ENCODE data around the gene BMPR1A.
"Not testable (repeated sequence)": the region's sequence is repeated elsewhere in the genome, so short reads cannot be mapped to it uniquely, and the experiment has no call there.

BMPR1A gene

DNA sequence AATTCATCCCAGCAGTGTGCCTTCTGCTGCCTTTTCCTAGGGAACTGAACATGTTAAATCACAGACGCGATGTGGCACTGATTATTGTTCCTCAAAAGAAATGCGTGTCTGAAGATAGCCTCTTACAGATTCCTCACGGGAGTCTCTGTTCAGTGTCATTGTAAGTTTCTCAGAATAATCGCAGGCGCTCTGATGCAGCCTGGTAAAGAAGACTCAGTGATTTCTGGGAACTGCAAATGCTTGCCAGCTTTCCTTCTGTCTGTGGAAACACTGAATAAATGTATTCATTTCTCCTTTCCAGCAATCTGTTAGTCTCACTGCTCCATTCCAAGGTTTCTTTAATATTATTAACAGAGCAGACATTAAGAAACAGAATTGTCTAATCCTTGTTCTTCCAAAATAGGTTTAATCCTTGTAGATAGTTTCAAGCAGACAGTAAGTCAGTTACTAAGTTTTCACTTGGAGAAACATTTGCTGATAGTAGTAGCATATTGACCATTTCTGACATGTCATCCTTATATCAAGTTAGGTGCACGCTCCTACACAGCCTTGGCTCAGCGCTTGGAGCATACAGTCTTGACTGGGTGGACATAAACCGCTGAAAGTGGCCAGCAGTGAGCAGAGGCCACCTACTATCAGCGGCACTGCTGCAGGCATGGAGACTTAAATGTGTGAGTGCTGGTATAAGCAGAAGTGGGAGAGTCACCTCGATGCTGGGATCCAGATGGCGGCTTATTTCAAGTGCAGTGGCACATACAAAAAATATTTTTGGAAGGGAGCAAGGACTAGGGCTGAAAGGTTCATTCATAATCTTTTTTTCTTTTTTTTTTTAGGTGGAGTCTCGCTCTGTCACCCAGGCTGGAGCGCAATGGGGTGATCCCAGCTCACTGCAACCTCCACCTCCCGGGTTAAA is 173.3 kb downstream of the BMPR1A start:
- Histone ChIP-seq H3K36me3 (ENCODE audit: control insufficient read depth in 1 of 2, insufficient read depth in 2 of 2, low read length in 2 of 2) (peaks cover 12 to 21% of the 10 kb centered on the region in 2 experiments), H3K4ac (ENCODE audit: low read depth, low read length) (no peak overlapping the region), H3K9me3 (ENCODE audit: insufficient read depth, low read depth, low read length) (no peaks in the 10 kb centered on the region), H2AFZ (ENCODE audit: insufficient read depth, low read length, poor library complexity) (no peak overlapping the region), H3K9ac (ENCODE audit: low read length) (peak overlapping the region; percentile 62), H3K79me1 (ENCODE audit: low read length) (no peaks in the 10 kb centered on the region), H3K79me2 (ENCODE audit: control insufficient read depth, insufficient read depth, low read length, poor library complexity) (no peaks in the 10 kb centered on the region), H3K23ac (ENCODE audit: low read length) (no peak overlapping the region), H3K4me2 (ENCODE audit: low read length) (no peak overlapping the region), H2BK120ac (ENCODE audit: insufficient read depth, low read length, poor library complexity) (no peak overlapping the region), H3K18ac (ENCODE audit: low read length) (no peak overlapping the region), H3K4me1 (ENCODE audit: control insufficient read depth in 1 of 2, insufficient read depth in 2 of 2, low read length in 2 of 2) (peaks cover 0 to 2% of the 10 kb centered on the region in 2 experiments), H3K27ac (ENCODE audit: low read depth, low read length) (no peak overlapping the region), H4K12ac (ENCODE audit: low read depth, low read length) (no peak overlapping the region), H3K27me3 (ENCODE audit: insufficient read depth, low read length) (no peaks in the 10 kb centered on the region), H3K14ac (ENCODE audit: low read length) (no peak overlapping the region), H4K8ac (ENCODE audit: low read depth, low read length) (no peak overlapping the region), H2BK5ac (ENCODE audit: low read depth, low read length, poor library complexity) (no peak overlapping the region), H4K91ac (ENCODE audit: low read depth, low read length) (no peak overlapping the region), H2BK12ac (ENCODE audit: low read length) (no peak overlapping the region), H2AK5ac (ENCODE audit: low read length) (no peak overlapping the region), H3K4me3 (ENCODE audit: low read depth, low read length) (no peak overlapping the region)
- no CpG with 5 or more reads among the region's 15 CpGs for WGBS (ENCODE audit: extremely low coverage, insufficient coverage, insufficient read length)
- no peak for DNase-seq

- no peak overlapping the region for H3K27ac ChIP-seq (ENCODE audit: low read depth, low read length)
- H3K79me1 ChIP-seq (ENCODE audit: low read length), result no peaks in the 10 kb centered on the region
- H3K4me3 ChIP-seq (ENCODE audit: low read depth, low read length), result no peak overlapping the region
- no peaks in the 10 kb centered on the region for H3K27me3 ChIP-seq (ENCODE audit: insufficient read depth, low read length)
- peak in 1 of 2 donors; percentile 13 for DNase-seq
- H2BK12ac ChIP-seq (ENCODE audit: low read length), result no peak overlapping the region
- no peak overlapping the region for H3K4ac ChIP-seq (ENCODE audit: low read depth, low read length)
- no peak overlapping the region for H3K4me2 ChIP-seq (ENCODE audit: low read length)
- H4K91ac ChIP-seq (ENCODE audit: low read depth, low read length), result no peak overlapping the region
- no peak overlapping the region for H3K9ac ChIP-seq (ENCODE audit: low read length)
- H2BK120ac ChIP-seq (ENCODE audit: insufficient read depth, low read length, poor library complexity), result no peak overlapping the region
- H3K18ac ChIP-seq (ENCODE audit: low read length), result no peak overlapping the region
- no peak overlapping the region for H4K12ac ChIP-seq (ENCODE audit: low read depth, low read length)
- no peak overlapping the region for H2AFZ ChIP-seq (ENCODE audit: insufficient read depth, low read length, poor library complexity)
- peaks cover 0 to 2% of the 10 kb centered on the region in 2 experiments for H3K4me1 ChIP-seq (ENCODE audit: control insufficient read depth in 1 of 2, insufficient read depth in 2 of 2, low read length in 2 of 2)
- no CpG with 5 or more reads among the region's 1 CpG for WGBS (ENCODE audit: extremely low coverage, insufficient coverage, insufficient read length)
- no peak overlapping the region for H2BK5ac ChIP-seq (ENCODE audit: low read depth, low read length, poor library complexity)
- no peaks in the 10 kb centered on the region for H3K9me3 ChIP-seq (ENCODE audit: insufficient read depth, low read depth, low read length)
- no peak overlapping the region for H3K23ac ChIP-seq (ENCODE audit: low read length)
- no peak overlapping the region for H4K8ac ChIP-seq (ENCODE audit: low read depth, low read length)
- H3K14ac ChIP-seq (ENCODE audit: low read length), result no peak overlapping the region
- H2AK5ac ChIP-seq (ENCODE audit: low read length), result no peak overlapping the region
- H3K36me3 ChIP-seq (ENCODE audit: control insufficient read depth in 1 of 2, insufficient read depth in 2 of 2, low read length in 2 of 2), result peaks cover 12 to 21% of the 10 kb centered on the region in 2 experiments
- H3K79me2 ChIP-seq (ENCODE audit: control insufficient read depth, insufficient read depth, low read length, poor library complexity), result no peaks in the 10 kb centered on the region
These were observed 175.5 kb downstream of the BMPR1A start for GRCh38 chr10:86931872-86932271.

GRCh38 chr10:86932674-86933073 is 176.3 kb downstream of the BMPR1A start:
- Histone ChIP-seq H4K91ac (ENCODE audit: low read depth, low read length) (no peak overlapping the region), H3K36me3 (ENCODE audit: control insufficient read depth in 1 of 2, insufficient read depth in 2 of 2, low read length in 2 of 2) (peaks cover 12 to 21% of the 10 kb centered on the region in 2 experiments), H3K4me2 (ENCODE audit: low read length) (no peak overlapping the region), H4K8ac (ENCODE audit: low read depth, low read length) (no peak overlapping the region), H3K18ac (ENCODE audit: low read length) (no peak overlapping the region), H2AK5ac (ENCODE audit: low read length) (no peak overlapping the region), H2BK12ac (ENCODE audit: low read length) (no peak overlapping the region), H3K79me1 (ENCODE audit: low read length) (no peaks in the 10 kb centered on the region), H2AFZ (ENCODE audit: insufficient read depth, low read length, poor library complexity) (no peak overlapping the region), H3K27ac (ENCODE audit: low read depth, low read length) (no peak overlapping the region), H3K9ac (ENCODE audit: low read length) (no peak overlapping the region), H3K14ac (ENCODE audit: low read length) (no peak overlapping the region), H2BK120ac (ENCODE audit: insufficient read depth, low read length, poor library complexity) (no peak overlapping the region), H4K12ac (ENCODE audit: low read depth, low read length) (no peak overlapping the region), H3K4me1 (ENCODE audit: control insufficient read depth in 1 of 2, insufficient read depth in 2 of 2, low read length in 2 of 2) (peaks cover 0 to 2% of the 10 kb centered on the region in 2 experiments), H3K4me3 (ENCODE audit: low read depth, low read length) (no peak overlapping the region), H3K9me3 (ENCODE audit: insufficient read depth, low read depth, low read length) (no peaks in the 10 kb centered on the region), H2BK5ac (ENCODE audit: low read depth, low read length, poor library complexity) (no peak overlapping the region), H3K4ac (ENCODE audit: low read depth, low read length) (no peak overlapping the region), H3K23ac (ENCODE audit: low read length) (no peak overlapping the region), H3K79me2 (ENCODE audit: control insufficient read depth, insufficient read depth, low read length, poor library complexity) (no peaks in the 10 kb centered on the region), H3K27me3 (ENCODE audit: insufficient read depth, low read length) (no peaks in the 10 kb centered on the region)
- no CpG with 5 or more reads among the region's 2 CpGs for whole genome bisulfite sequencing (ENCODE audit: extremely low coverage, insufficient coverage, insufficient read length)
- DNase-seq, result no peak

GRCh38 chr10:86934162-86934711 is 177.8 kb downstream of the BMPR1A start:
- not testable (repeated sequence) for H3K79me1 ChIP-seq (ENCODE audit: low read length); H2BK5ac ChIP-seq (ENCODE audit: low read depth, low read length, poor library complexity); H2AFZ ChIP-seq (ENCODE audit: insufficient read depth, low read length, poor library complexity); H3K4me1 ChIP-seq (ENCODE audit: control insufficient read depth in 1 of 2, insufficient read depth in 2 of 2, low read length in 2 of 2); H4K8ac ChIP-seq (ENCODE audit: low read depth, low read length); H3K27ac ChIP-seq (ENCODE audit: low read depth, low read length); H2BK12ac ChIP-seq (ENCODE audit: low read length); H3K9me3 ChIP-seq (ENCODE audit: insufficient read depth, low read depth, low read length); H4K12ac ChIP-seq (ENCODE audit: low read depth, low read length); H3K79me2 ChIP-seq (ENCODE audit: control insufficient read depth, insufficient read depth, low read length, poor library complexity); H3K27me3 ChIP-seq (ENCODE audit: insufficient read depth, low read length); H4K91ac ChIP-seq (ENCODE audit: low read depth, low read length); H3K18ac ChIP-seq (ENCODE audit: low read length); H3K23ac ChIP-seq (ENCODE audit: low read length); H3K4ac ChIP-seq (ENCODE audit: low read depth, low read length); H3K4me3 ChIP-seq (ENCODE audit: low read depth, low read length); H3K14ac ChIP-seq (ENCODE audit: low read length); H2AK5ac ChIP-seq (ENCODE audit: low read length); H3K4me2 ChIP-seq (ENCODE audit: low read length); H3K9ac ChIP-seq (ENCODE audit: low read length); H2BK120ac ChIP-seq (ENCODE audit: insufficient read depth, low read length, poor library complexity)
- peak; percentile 32 to 38 for DNase-seq
- no CpG with 5 or more reads among the region's 6 CpGs for WGBS (ENCODE audit: extremely low coverage, insufficient coverage, insufficient read length)
- H3K36me3 ChIP-seq (ENCODE audit: control insufficient read depth in 1 of 2, insufficient read depth in 2 of 2, low read length in 2 of 2), result peaks cover 12 to 18% of the 10 kb centered on the region in 2 experiments

All from trophoblast cell (in vitro differentiated cells and primary cell).